GM23338 (cell line): ENCODE data around the gene ABCA6. TPM values are rescaled to one million over a fixed set of nuclear protein-coding genes. Genes with fewer than 3 reads are reported as not detected.

ENCODE experiments used
- ATAC-seq: fragments of 200-7000 bp; cut with Tn5 transposase; 3 replicates; pipeline ENCODE4 v1.9.1; 2020
- DNase-seq: peaks from one replicate; pipeline ENCODE4 v3.0.0-alpha.2; 2015; ENCODE audit warnings: low spot score
- H2AFZ ChIP-seq: fragments of 200-600 bp; sonication (generic); 2 replicates; pipeline ENCODE4 v1.8.0; 2016; ENCODE audit warnings: antibody characterized with exemption, mild to moderate bottlenecking, moderate library complexity
- H3F3A ChIP-seq: fragments of 200-600 bp; sonication (generic); replicated peaks from 2 replicates; pipeline ENCODE4 v1.8.0; 2017; ENCODE audit warnings: antibody characterized with exemption, mixed run types, low read depth
- H3K27ac ChIP-seq: fragments of 200-600 bp; sonication (generic); 2 replicates; pipeline ENCODE4 v1.6.1; 2016; ENCODE audit warnings: low read depth
- H3K27me3 ChIP-seq: fragments of 200-600 bp; sonication (generic); 2 replicates; pipeline ENCODE4 v1.8.0; 2016; ENCODE audit warnings: mild to moderate bottlenecking, mixed run types, moderate library complexity; ENCODE audit not compliant: insufficient read depth
- H3K36me3 ChIP-seq: fragments of 200-600 bp; sonication (generic); 2 replicates; pipeline ENCODE4 v1.8.0; 2016; ENCODE audit warnings: mild to moderate bottlenecking; ENCODE audit not compliant: insufficient read depth
- H3K4me1 ChIP-seq: fragments of 200-600 bp; sonication (generic); 2 replicates; pipeline ENCODE4 v1.8.0; 2016; ENCODE audit warnings: mild to moderate bottlenecking, moderate library complexity; ENCODE audit not compliant: insufficient read depth
- H3K4me2 ChIP-seq: fragments of 200-600 bp; sonication (generic); 2 replicates; pipeline ENCODE4 v1.7.1; 2017; ENCODE audit warnings: mixed run types
- H3K4me3 ChIP-seq: fragments of 200-600 bp; sonication (generic); 2 replicates; pipeline ENCODE4 v1.6.1; 2016; ENCODE audit warnings: mixed run types
- H3K79me2 ChIP-seq: fragments of 200-600 bp; sonication (generic); replicated peaks from 2 replicates; pipeline ENCODE4 v1.8.0; 2017; ENCODE audit warnings: mild to moderate bottlenecking; ENCODE audit not compliant: insufficient read depth
- H3K9me2 ChIP-seq: fragments of 200-600 bp; sonication (generic); 2 replicates; pipeline ENCODE4 v1.8.0; 2017; ENCODE audit not compliant: insufficient read depth
- H4K20me1 ChIP-seq: fragments of 200-600 bp; sonication (generic); replicated peaks from 2 replicates; pipeline ENCODE4 v1.8.0; 2017; ENCODE audit warnings: mild to moderate bottlenecking; ENCODE audit not compliant: insufficient read depth
- H3K27ac Mint-ChIP-seq: 2 replicates; pipeline ENCODE4 v1.8.0; 2020; ENCODE audit warnings: inconsistent platforms, mild to moderate bottlenecking, moderate library complexity, mixed read lengths
- H3K27me3 Mint-ChIP-seq: 3 replicates; pipeline ENCODE4 v1.8.0; 2022; ENCODE audit warnings: low read depth, mild to moderate bottlenecking, moderate library complexity, mixed read lengths, inconsistent platforms; ENCODE audit not compliant: insufficient read depth, poor library complexity
- H3K36me3 Mint-ChIP-seq: 3 replicates; pipeline ENCODE4 v1.8.0; 2021; ENCODE audit warnings: low read depth, mild to moderate bottlenecking, inconsistent platforms, moderate library complexity, mixed read lengths
- H3K4me1 Mint-ChIP-seq: 3 replicates; pipeline ENCODE4 v1.8.0; 2020; ENCODE audit warnings: mild to moderate bottlenecking, inconsistent platforms, mixed read lengths
- H3K4me3 Mint-ChIP-seq: 3 replicates; pipeline ENCODE4 v1.8.0; 2021; ENCODE audit warnings: moderate library complexity, mild to moderate bottlenecking, inconsistent platforms, mixed read lengths
- H3K9me3 Mint-ChIP-seq: 3 replicates; pipeline ENCODE4 v1.8.0; 2020; ENCODE audit warnings: moderate library complexity, mild to moderate bottlenecking, inconsistent platforms, mixed read lengths
- CREB1 ChIP-seq: fragments of 250-450 bp; sonication (Bioruptor Pico); IDR thresholded peaks from 2 replicates; pipeline ENCODE4 v1.5.0; 2020; ENCODE audit warnings: low read depth, mild to moderate bottlenecking, moderate library complexity
- ETS1 ChIP-seq: IDR thresholded peaks from 2 replicates; pipeline ENCODE4 v1.6.1; 2016; ENCODE audit warnings: antibody characterized with exemption
- EZH2 ChIP-seq: fragments of 200-600 bp; sonication (generic); IDR thresholded peaks from one replicate; pipeline ENCODE4 v1.8.0; 2017; ENCODE audit warnings: antibody characterized with exemption, mild to moderate bottlenecking, low read depth; ENCODE audit not compliant: unreplicated experiment
- JUNB ChIP-seq: IDR thresholded peaks from one replicate; pipeline ENCODE4 v1.6.1; 2016; ENCODE audit warnings: antibody characterized with exemption; ENCODE audit not compliant: unreplicated experiment
- NANOG ChIP-seq: IDR thresholded peaks from 2 replicates; pipeline ENCODE4 v1.6.1; 2016; ENCODE audit warnings: antibody characterized with exemption, borderline replicate concordance
- POLR2AphosphoS5 ChIP-seq: IDR thresholded peaks from 2 replicates; pipeline ENCODE4 v1.6.1; 2016; ENCODE audit warnings: antibody characterized with exemption, low read depth
- STAT1 ChIP-seq: IDR thresholded peaks from one replicate; pipeline ENCODE4 v1.6.1; 2016; ENCODE audit warnings: antibody characterized with exemption; ENCODE audit not compliant: unreplicated experiment
- ZNF114 ChIP-seq: fragments of 250-450 bp; sonication (Bioruptor Pico); IDR thresholded peaks from 2 replicates; pipeline ENCODE4 v1.5.0; 2020; ENCODE audit warnings: mild to moderate bottlenecking, moderate library complexity
- polyA plus RNA-seq: library from polyadenylated mRNA; unstranded; fragments of >200 nt; fragmentation: Nextera tagmentation; extraction: Ambion mirVana; gene quantifications from 2 replicates; pipeline ENCODE4 v1.2.1, GENCODE V29; 2016
- total RNA-seq: library from RNA; depleted of rRNA; stranded (reverse); fragments of >200 nt; shearing (Covaris generic); gene quantifications from 2 replicates; pipeline ENCODE4 v1.2.3, GENCODE V29; 2014

Gene ABCA6
- total and polyA plus RNA-seq, 2 experiments from 2014 or later, result not detected

DNA sequence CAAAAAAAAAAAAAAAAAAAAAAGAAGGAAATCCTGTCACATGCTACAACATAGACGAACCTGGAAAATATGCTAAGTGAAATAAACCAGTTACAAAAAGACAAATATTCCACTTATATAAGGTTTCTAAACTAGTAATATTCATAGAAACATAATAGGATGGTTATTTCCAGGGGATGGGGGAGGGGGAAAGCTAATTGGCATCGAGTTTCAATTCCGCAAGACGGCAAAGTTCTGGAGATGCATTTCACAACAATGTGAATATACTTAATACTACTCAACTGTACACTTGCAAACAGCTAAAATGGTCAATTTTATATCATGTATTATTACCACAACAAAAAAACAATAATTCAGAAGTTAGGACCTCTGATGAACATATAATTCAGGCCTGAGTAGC is 43.1 kb downstream of the ABCA6 start:
- Histone ChIP-seq H3K27me3 (no peaks in the 10 kb centered on the region), H3K36me3 (no peaks in the 10 kb centered on the region), H2AFZ (peak overlapping the region; percentile 61; the same call in 1 of the 2 replicates), H3K4me3 (no peak overlapping the region), H3K4me2 (no peak overlapping the region), H3K4me1 (no peaks in the 10 kb centered on the region), H4K20me1 (no peaks in the 10 kb centered on the region), H3F3A (no peaks in the 10 kb centered on the region), H3K9me2 (no peaks in the 10 kb centered on the region), H3K27ac (no peak overlapping the region), H3K79me2 (no peaks in the 10 kb centered on the region)
- no peak for ATAC-seq
- H3K27me3 Mint-ChIP-seq, result no peaks in the 10 kb centered on the region
- no peaks in the 10 kb centered on the region; the same call in 2 of the 3 replicates for H3K4me1 Mint-ChIP-seq
- H3K36me3 Mint-ChIP-seq, result no peaks in the 10 kb centered on the region
- TF ChIP-seq JUNB (no peak), POLR2AphosphoS5 (no peak), CREB1 (CRISPR knock-in tag) (no peak)
- no peak for DNase-seq
- no peak overlapping the region for H3K4me3 Mint-ChIP-seq
- no peak overlapping the region for H3K27ac Mint-ChIP-seq
- no peaks in the 10 kb centered on the region for H3K9me3 Mint-ChIP-seq

DNA sequence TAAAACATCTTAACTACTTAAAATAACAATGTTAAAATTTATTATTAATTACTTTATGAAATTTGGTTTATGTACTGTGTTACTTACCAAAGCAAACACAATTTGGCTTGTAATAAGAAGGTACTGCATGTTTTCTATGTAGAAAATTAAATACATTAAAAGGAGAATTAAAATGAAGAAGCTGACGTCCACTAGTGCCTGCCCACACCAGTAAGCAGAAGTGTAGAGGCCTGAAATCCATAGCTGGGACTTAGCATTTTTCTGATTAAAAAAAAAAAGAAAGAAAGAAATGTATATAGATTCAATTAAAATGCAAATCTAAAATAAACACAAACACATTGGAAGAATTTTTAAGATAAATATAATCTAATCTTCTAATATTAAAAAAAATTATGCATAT is 45.2 kb downstream of the ABCA6 start:
- Histone ChIP-seq H3F3A (no peaks in the 10 kb centered on the region), H3K4me1 (no peaks in the 10 kb centered on the region), H4K20me1 (no peaks in the 10 kb centered on the region), H3K27ac (no peak overlapping the region), H3K4me3 (no peak overlapping the region), H3K27me3 (no peaks in the 10 kb centered on the region), H3K9me2 (no peaks in the 10 kb centered on the region), H2AFZ (no peak overlapping the region), H3K4me2 (no peak overlapping the region), H3K36me3 (no peaks in the 10 kb centered on the region), H3K79me2 (no peaks in the 10 kb centered on the region)
- TF ChIP-seq ZNF114 (no peak), STAT1 (no peak)
- no peaks in the 10 kb centered on the region for H3K9me3 Mint-ChIP-seq
- H3K4me3 Mint-ChIP-seq, result no peak overlapping the region
- no peak overlapping the region for H3K27ac Mint-ChIP-seq
- no peaks in the 10 kb centered on the region for H3K36me3 Mint-ChIP-seq
- no peaks in the 10 kb centered on the region; the same call in 2 of the 3 replicates for H3K4me1 Mint-ChIP-seq
- ATAC-seq (no peak), DNase-seq (no peak)
- no peaks in the 10 kb centered on the region for H3K27me3 Mint-ChIP-seq

GRCh38 chr17:69093995-69094394 is 47.7 kb downstream of the ABCA6 start:
- Histone ChIP-seq H3K27me3 (no peaks in the 10 kb centered on the region), H3K79me2 (no peaks in the 10 kb centered on the region), H3K4me1 (no peaks in the 10 kb centered on the region), H2AFZ (no peak overlapping the region), H4K20me1 (no peaks in the 10 kb centered on the region), H3K27ac (no peak overlapping the region), H3K4me3 (no peak overlapping the region), H3K4me2 (no peak overlapping the region), H3K9me2 (no peaks in the 10 kb centered on the region), H3F3A (no peaks in the 10 kb centered on the region), H3K36me3 (no peaks in the 10 kb centered on the region)
- Mint-ChIP-seq H3K9me3 (no peaks in the 10 kb centered on the region), H3K4me3 (no peak overlapping the region), H3K36me3 (no peaks in the 10 kb centered on the region), H3K27me3 (no peaks in the 10 kb centered on the region), H3K4me1 (no peaks in the 10 kb centered on the region; the same call in 2 of the 3 replicates), H3K27ac (no peak overlapping the region)
- ATAC-seq (no peak), DNase-seq (no peak)
- no peak for TF ChIP-seq EZH2
- no peak for TF ChIP-seq ETS1
- no peak for TF ChIP-seq ZNF114
- TF ChIP-seq CREB1 (CRISPR knock-in tag), result no peak
- TF ChIP-seq NANOG, result no peak
